GM21723 (cell line): ENCODE data around the gene CTTNBP2NL.
"Not testable (repeated sequence)": the region's sequence is repeated elsewhere in the genome, so short reads cannot be mapped to it uniquely, and the experiment has no call there.

ENCODE experiments used
- ATAC-seq: cut with Tn5 transposase; IDR thresholded peaks from one replicate; pipeline ENCODE4 v1.9.1; 2021; ENCODE audit warnings: mild to moderate bottlenecking, moderate library complexity; ENCODE audit not compliant: unreplicated experiment

CTTNBP2NL gene

GRCh38 chr1:112418099-112418892 lies 22.3 kb downstream of the CTTNBP2NL start:
- no peak for ATAC-seq

GRCh38 chr1:112423207-112423606 lies 27.2 kb downstream of the CTTNBP2NL start:
- ATAC-seq, result no peak

- ATAC-seq, result not testable (repeated sequence)
Observed at GRCh38 chr1:112423666-112424065, 27.7 kb downstream of the CTTNBP2NL start.

GRCh38 chr1:112429749-112430148 lies 33.7 kb downstream of the CTTNBP2NL start:
- no peak for ATAC-seq

- ATAC-seq, result no peak
Observed at GRCh38 chr1:112431038-112431437, 35.0 kb downstream of the CTTNBP2NL start.

GRCh38 chr1:112435448-112435847 lies 39.4 kb downstream of the CTTNBP2NL start:
- ATAC-seq, result no peak

- ATAC-seq, result no peak
Observed at GRCh38 chr1:112436384-112437156, 40.6 kb downstream of the CTTNBP2NL start.

- not testable (repeated sequence) for ATAC-seq
Observed at GRCh38 chr1:112438156-112438555, 42.1 kb downstream of the CTTNBP2NL start.

GRCh38 chr1:112439592-112439991 lies 43.6 kb downstream of the CTTNBP2NL start:
- no peak for ATAC-seq

- ATAC-seq, result no peak
Observed at GRCh38 chr1:112440574-112440973, 44.6 kb downstream of the CTTNBP2NL start.

- no peak for ATAC-seq
Observed at GRCh38 chr1:112444269-112444668, 48.3 kb downstream of the CTTNBP2NL start.

GRCh38 chr1:112445596-112445995 lies 49.6 kb downstream of the CTTNBP2NL start:
- ATAC-seq, result no peak

GRCh38 chr1:112446411-112446810 lies 50.4 kb downstream of the CTTNBP2NL start:
- no peak for ATAC-seq

GRCh38 chr1:112448904-112449629 lies 53.1 kb downstream of the CTTNBP2NL start:
- ATAC-seq, result no peak

- ATAC-seq, result no peak
Observed at GRCh38 chr1:112449630-112449983, 53.6 kb downstream of the CTTNBP2NL start.

GRCh38 chr1:112450773-112451172 lies 54.8 kb downstream of the CTTNBP2NL start:
- no peak for ATAC-seq

GRCh38 chr1:112451301-112451700 lies 55.3 kb downstream of the CTTNBP2NL start:
- ATAC-seq, result not testable (repeated sequence)

- ATAC-seq, result no peak
Observed at GRCh38 chr1:112453876-112454275, 57.9 kb downstream of the CTTNBP2NL start.

GRCh38 chr1:112454316-112454715 lies 58.3 kb downstream of the CTTNBP2NL start:
- no peak for ATAC-seq

GRCh38 chr1:112457241-112457640 lies 61.2 kb downstream of the CTTNBP2NL start:
- no peak for ATAC-seq

GRCh38 chr1:112457955-112458354 lies 61.9 kb downstream of the CTTNBP2NL start:
- no peak for ATAC-seq
